HG03439 (cell line): Measurements from ENCODE around the gene RUVBL1.

ENCODE experiments used
- ATAC-seq: cut with Tn5 transposase; IDR thresholded peaks from one replicate; pipeline ENCODE4 v1.9.1; 2021; ENCODE audit warnings: mild to moderate bottlenecking, moderate library complexity; ENCODE audit not compliant: unreplicated experiment

RUVBL1 gene

GRCh38 chr3:128036119-128036518 is 87.5 kb downstream of the RUVBL1 start:
- ATAC-seq = no peak

GRCh38 chr3:128033102-128033501 is 90.5 kb downstream of the RUVBL1 start:
- no peak for ATAC-seq
